Frontal cortex (tissue), 4 donors: ENCODE results near the gene HOXD10. TPM values are rescaled to one million over a fixed set of nuclear protein-coding genes. Genes with fewer than 3 reads are reported as not detected.

ENCODE experiments used
- DNase-seq, 2 donors: peaks; one replicate each; pipeline ENCODE4 v3.0.0; 2012; ENCODE audit warnings: low spot score in 2 of 2
- FAIRE-seq: peaks from 2 replicates; lab custom pipeline; 2012; peaks lifted over from hg19 to GRCh38; lab: Jason Lieb, UNC
- total RNA-seq: library from RNA; depleted of rRNA; stranded (reverse); fragments of >200 nt; gene quantifications from one replicate; pipeline ENCODE4 v1.2.3, GENCODE V29; 2014
- donor health status: control.
- donor health status: control.
- donor health status: control.

The HOXD10 gene
- not detected for total RNA-seq

DNA sequence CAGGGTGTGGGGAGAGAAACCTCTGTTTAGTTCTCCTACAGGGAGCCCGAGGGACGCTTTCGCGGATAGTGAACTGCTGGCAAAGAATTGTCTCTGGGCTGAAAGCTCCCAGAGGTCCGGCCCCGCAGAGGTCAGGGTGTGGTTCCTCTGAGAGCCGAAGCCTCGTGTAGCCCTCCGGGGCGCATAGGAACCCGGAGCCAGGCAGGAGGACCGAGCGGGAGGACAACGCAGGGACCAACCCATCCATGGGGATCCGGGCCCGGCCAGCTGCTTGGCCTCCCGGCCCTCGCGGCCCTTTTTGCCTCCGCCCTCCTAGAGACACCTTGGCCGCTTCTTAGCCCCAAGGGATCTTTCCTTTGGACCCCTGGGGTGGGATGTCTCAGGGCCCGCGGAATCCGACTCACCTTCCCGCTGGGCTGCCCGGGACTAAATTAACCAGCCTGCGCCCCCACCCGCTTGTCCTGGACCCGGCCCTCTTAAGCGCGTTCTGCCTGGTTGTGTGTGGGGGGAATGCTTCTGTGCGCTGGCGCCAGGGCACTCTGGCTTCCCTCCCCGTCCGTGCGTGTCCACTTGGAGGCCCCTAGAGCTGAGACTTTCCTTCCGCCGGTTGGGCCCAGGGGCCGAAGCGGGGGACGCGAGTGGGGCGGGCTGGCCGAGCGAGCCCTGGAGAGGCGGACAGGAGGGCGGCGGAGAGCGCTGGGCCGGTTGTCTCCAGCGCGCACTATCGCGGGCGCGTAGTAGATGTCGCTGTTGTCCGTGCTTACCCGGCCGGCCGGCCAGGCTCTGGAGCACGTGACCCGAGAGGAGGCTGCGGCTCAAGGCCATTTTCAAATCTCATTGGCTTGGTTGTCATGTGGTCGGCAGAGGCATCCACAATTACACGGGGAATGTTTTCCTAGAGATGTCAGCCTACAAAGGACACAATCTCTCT lies at the start of gene HOXD10:
TSS of gene HOXD10 (plus strand) at position 896 of the 931 bp plus-strand sequence. CDS start 56 bp downstream, outside the sequence.
- DNase-seq = no peak
- FAIRE-seq = no peak

DNA sequence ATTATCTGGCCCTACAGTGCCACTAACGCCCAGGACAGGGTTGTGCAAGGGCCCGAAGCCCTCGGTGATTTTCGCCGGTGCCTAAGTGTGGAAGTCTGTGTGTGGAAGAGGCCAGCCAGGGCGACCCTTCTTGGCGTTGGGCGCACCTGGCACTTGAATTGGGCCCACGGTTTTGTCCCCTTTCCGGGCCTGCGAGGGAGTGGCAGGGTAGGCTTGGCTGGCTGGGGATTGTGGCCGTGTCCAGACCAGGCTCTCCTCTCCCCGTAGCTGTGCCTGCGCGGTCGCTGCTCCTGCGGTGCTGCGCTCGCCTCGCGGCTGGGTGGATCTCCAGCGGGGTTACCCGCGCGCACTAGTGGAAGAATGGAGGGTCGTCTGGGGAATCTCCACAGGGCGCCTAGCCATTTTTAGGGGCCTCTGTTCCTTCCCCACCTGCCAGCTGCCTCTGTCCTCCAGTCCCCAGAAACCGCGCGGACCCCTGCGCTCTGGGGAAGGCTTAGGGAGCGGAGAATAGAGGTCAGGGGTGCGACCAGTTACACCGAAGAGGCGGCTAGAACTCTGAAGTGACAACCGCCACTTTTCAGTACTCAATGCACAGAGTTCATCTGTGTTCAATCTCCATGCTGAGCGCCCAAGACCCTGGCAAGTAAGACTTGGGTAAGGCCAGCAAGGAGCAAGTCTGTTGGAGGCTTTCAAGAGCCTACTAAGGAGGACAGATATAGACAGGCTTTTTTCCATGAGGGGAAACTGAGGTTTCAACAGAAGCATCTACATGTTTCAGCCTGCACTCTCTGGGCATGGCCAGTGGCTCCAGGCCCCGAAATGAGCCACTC lies 48.8 kb upstream of the HOXD10 start:
- DNase-seq = no peak
- no peak for FAIRE-seq

GRCh38 chr2:176068419-176068832 lies 48.2 kb upstream of the HOXD10 start:
- DNase-seq (no peak), FAIRE-seq (no peak)

- no peak for FAIRE-seq
- no peak for DNase-seq
Observed at GRCh38 chr2:176071330-176072291, 45.0 kb upstream of the HOXD10 start.

DNA sequence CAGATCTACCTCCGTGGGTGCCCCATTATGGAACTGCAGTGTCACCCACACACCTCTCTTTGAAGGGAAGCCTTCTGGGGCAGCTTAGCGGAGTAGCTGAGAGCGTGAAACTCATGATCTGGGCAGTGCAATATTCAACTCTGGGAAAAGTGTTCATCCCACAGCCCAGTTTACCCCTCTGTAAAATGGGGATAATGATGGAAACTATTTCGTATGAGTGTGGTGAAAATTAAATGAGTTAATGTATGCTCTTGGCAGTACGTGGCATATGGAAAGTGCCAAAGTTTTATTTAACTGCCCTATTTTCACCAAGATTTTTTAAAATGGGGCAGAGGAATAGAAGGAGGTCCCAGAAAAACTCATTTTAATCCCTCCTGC lies 44.3 kb upstream of the HOXD10 start:
- DNase-seq = no peak
- FAIRE-seq = no peak

GRCh38 chr2:176072951-176073904 lies 43.4 kb upstream of the HOXD10 start:
- FAIRE-seq (no peak), DNase-seq (no peak)

GRCh38 chr2:176074919-176075425 lies 41.6 kb upstream of the HOXD10 start:
- DNase-seq (no peak), FAIRE-seq (no peak)

- FAIRE-seq = no peak
- no peak for DNase-seq
Observed at GRCh38 chr2:176075481-176075880, 41.1 kb upstream of the HOXD10 start.

DNA sequence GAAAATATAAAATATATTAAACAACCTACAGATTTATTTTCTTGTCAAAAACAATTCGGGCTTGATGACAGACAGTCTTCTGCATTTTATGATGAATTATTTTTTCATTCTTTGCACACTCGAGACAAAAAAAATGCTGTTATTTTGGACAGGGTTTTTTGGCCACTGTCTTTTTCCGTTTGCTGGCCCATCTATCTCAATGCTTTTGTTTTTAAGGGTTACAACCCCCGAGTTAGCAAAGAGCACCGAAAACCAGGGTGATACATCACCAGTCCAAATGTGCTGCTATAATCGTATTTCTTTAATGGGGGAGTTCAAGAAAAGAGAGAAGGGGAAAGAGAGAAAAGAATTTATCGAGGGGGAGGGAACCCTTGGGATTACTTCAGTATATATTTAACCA lies 40.5 kb upstream of the HOXD10 start:
- DNase-seq (no peak), FAIRE-seq (no peak)

DNA sequence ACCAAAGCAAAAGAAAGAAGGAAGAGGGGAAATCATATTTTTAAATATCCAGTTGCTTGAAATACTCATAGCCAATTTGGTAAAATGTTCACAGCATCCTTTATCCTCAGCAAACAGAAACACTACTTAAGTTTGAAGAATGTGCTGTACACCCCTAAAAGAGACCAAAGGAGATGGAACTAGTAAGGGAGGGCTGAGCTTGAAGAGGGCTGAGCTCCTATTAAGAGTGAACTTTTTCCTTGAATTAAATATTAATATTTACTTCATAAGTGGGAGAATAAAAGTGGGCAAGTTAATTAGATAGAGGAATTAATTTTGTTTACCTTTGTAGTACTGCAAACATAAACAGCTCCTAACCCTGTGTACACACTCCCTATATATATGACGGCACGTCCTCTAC lies 39.8 kb upstream of the HOXD10 start:
- FAIRE-seq (no peak), DNase-seq (no peak)

GRCh38 chr2:176078541-176079284 lies 37.9 kb upstream of the HOXD10 start:
- DNase-seq (no peak), FAIRE-seq (no peak)

- DNase-seq (peak in 1 of 2 donors; percentile 37), FAIRE-seq (no peak)
Observed at GRCh38 chr2:176079285-176079830, 37.2 kb upstream of the HOXD10 start.

GRCh38 chr2:176079831-176080539 lies 36.6 kb upstream of the HOXD10 start:
- DNase-seq = peak in 1 of 2 donors; percentile 62
- FAIRE-seq = no peak

GRCh38 chr2:176080540-176081375 lies 35.8 kb upstream of the HOXD10 start:
- peak in 1 of 2 donors; percentile 52 for DNase-seq
- FAIRE-seq = no peak

- no peak for FAIRE-seq
- DNase-seq = peak in 1 of 2 donors; percentile 41
Observed at GRCh38 chr2:176081376-176081836, 35.2 kb upstream of the HOXD10 start.
